NT2/D1 (cell line): Measurements from ENCODE around the gene SCAI.

ENCODE experiments used
- YY1 ChIP-seq: IDR thresholded peaks from 2 replicates; pipeline ENCODE4 v1.6.1; 2011; ENCODE audit not compliant: insufficient read length, insufficient read depth
- ZNF274 ChIP-seq: IDR thresholded peaks from 2 replicates; pipeline ENCODE4 v1.6.1; 2011; ENCODE audit warnings: mild to moderate bottlenecking, low read depth, low read length

GRCh38 chr9:125074976-125075375 is 68.4 kb downstream of the SCAI start:
- TF ChIP-seq ZNF274 (no peak), YY1 (no peak)
